ENCODE measurements around the gene LCOR. TPM values are rescaled to one million over a fixed set of nuclear protein-coding genes. Genes with fewer than 3 reads are reported as not detected.

Gene LCOR
- total and polyA plus RNA-seq, 2 experiments from 2014 or later: 26.1 to 48.7 TPM

DNA sequence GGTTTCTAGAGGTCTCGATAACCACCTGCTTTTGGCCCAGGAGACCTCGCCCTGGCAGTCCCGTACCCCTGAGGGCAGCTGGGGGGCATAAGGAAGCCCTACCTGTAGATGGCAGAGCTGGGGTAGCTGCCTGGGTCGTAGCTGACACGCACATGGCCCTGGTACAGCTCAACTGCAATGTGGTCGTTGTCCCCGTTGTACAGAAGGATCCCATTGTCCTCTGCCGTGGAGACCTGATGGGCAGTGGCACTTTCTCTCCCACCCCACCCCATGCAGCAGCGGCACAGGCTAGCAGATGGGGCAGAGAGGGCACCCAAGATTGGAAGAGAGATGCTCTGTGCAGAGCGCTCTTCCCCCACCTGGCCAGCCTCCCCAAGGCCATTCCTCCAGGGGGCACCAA is 172.5 kb downstream of the LCOR start:
- Histone ChIP-seq H3K9me3 (ENCODE audit: low read depth) (peaks cover 6% of the 10 kb centered on the region), H3K27me3 (no peaks in the 10 kb centered on the region), H3K36me3 (replicated peaks; ENCODE audit: insufficient read depth, low read depth) (no peaks in the 10 kb centered on the region), H3K4me2 (no peak overlapping the region), H3K4me1 (ENCODE audit: insufficient read depth) (no peaks in the 10 kb centered on the region), H3K9me2 (replicated peaks; ENCODE audit: insufficient read depth) (no peaks in the 10 kb centered on the region), H2AFZ (no peak overlapping the region), H4K20me1 (ENCODE audit: insufficient read depth, poor library complexity, severe bottlenecking) (no peaks in the 10 kb centered on the region), H3K79me2 (no peaks in the 10 kb centered on the region), H3K4me3 (no peak overlapping the region), H3K27ac (no peak overlapping the region)
- TF ChIP-seq EZH2 (IDR thresholded peaks at IDR 0.05; ENCODE audit: borderline replicate concordance) (no peak), EZH2phosphoT487 (IDR thresholded peaks at IDR 0.05; ENCODE audit: low read depth, severe bottlenecking, unreplicated experiment) (no peak)
- TF ChIP-seq, protein P1, sequence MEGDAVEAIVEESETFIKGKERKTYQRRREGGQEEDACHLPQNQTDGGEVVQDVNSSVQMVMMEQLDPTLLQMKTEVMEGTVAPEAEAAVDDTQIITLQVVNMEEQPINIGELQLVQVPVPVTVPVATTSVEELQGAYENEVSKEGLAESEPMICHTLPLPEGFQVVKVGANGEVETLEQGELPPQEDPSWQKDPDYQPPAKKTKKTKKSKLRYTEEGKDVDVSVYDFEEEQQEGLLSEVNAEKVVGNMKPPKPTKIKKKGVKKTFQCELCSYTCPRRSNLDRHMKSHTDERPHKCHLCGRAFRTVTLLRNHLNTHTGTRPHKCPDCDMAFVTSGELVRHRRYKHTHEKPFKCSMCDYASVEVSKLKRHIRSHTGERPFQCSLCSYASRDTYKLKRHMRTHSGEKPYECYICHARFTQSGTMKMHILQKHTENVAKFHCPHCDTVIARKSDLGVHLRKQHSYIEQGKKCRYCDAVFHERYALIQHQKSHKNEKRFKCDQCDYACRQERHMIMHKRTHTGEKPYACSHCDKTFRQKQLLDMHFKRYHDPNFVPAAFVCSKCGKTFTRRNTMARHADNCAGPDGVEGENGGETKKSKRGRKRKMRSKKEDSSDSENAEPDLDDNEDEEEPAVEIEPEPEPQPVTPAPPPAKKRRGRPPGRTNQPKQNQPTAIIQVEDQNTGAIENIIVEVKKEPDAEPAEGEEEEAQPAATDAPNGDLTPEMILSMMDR (IDR thresholded peaks at IDR 0.05; ENCODE audit: poor library complexity): no peak
- DNase-seq (ENCODE audit: low spot score): no peak
- 90% methylated on average over 10 of the region's 10 CpGs for WGBS (ENCODE audit: low lambda C conversion rate, missing lambda C conversion rate)

DNA sequence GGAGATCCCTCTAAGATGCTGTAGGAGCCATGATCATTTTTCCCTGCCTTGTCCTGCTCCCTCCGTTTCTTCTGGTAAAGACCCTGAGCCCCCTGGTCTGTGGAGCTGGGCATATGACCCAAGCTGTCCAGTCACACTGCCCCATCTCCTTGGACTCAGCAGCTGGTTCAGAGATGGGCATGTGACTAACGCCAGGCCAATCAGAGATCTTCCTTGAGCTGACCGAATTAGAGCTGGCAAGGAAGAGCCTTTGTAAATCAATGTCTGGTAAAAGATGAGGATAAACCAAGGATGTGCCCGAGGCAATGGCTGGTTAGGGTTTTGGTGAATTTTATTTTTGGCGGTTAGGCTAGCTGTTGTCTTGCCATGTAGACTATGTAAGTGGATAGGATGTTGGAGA is 173.3 kb downstream of the LCOR start:
- Histone ChIP-seq H4K20me1 (ENCODE audit: insufficient read depth, poor library complexity, severe bottlenecking) (no peaks in the 10 kb centered on the region), H3K79me2 (no peaks in the 10 kb centered on the region), H2AFZ (no peak overlapping the region), H3K4me2 (no peak overlapping the region), H3K27ac (no peak overlapping the region), H3K9me2 (replicated peaks; ENCODE audit: insufficient read depth) (no peaks in the 10 kb centered on the region), H3K36me3 (replicated peaks; ENCODE audit: insufficient read depth, low read depth) (no peaks in the 10 kb centered on the region), H3K9me3 (ENCODE audit: low read depth) (peaks cover 6% of the 10 kb centered on the region), H3K4me1 (ENCODE audit: insufficient read depth) (no peaks in the 10 kb centered on the region), H3K27me3 (no peaks in the 10 kb centered on the region), H3K4me3 (no peak overlapping the region)
- no peak for DNase-seq (ENCODE audit: low spot score)
- WGBS (ENCODE audit: low lambda C conversion rate, missing lambda C conversion rate): 90% methylated on average over 5 of the region's 5 CpGs
- TF ChIP-seq EZH2 (IDR thresholded peaks at IDR 0.05; ENCODE audit: borderline replicate concordance) (no peak), EZH2phosphoT487 (IDR thresholded peaks at IDR 0.05; ENCODE audit: low read depth, severe bottlenecking, unreplicated experiment) (no peak)
- TF ChIP-seq, protein P1 (IDR thresholded peaks at IDR 0.05; ENCODE audit: poor library complexity): no peak

DNA sequence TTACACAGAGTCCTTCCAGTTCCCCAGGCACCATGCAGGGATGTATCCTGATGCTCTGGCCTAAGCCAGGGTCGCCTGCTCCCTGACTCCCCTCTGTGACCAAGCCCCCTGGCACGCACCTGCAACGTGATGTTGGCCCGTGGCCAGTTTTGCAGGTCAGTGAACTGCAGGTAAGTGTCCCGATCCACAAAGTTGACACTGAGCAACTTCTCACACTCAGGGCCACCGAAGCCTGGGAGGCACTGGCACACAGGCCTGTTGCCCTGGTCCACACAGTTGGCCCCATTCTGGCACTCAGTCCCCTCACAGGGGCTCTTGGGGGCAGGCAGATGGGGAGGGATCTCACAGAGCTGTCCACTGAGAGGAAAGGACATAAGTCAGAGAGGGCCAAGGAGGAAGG is 174.3 kb downstream of the LCOR start:
- Histone ChIP-seq H2AFZ (no peak overlapping the region), H3K36me3 (replicated peaks; ENCODE audit: insufficient read depth, low read depth) (no peaks in the 10 kb centered on the region), H3K4me2 (no peak overlapping the region), H3K9me3 (ENCODE audit: low read depth) (peaks cover 6% of the 10 kb centered on the region), H3K9me2 (replicated peaks; ENCODE audit: insufficient read depth) (no peaks in the 10 kb centered on the region), H3K79me2 (no peaks in the 10 kb centered on the region), H3K4me1 (ENCODE audit: insufficient read depth) (no peaks in the 10 kb centered on the region), H3K4me3 (no peak overlapping the region), H3K27ac (no peak overlapping the region), H4K20me1 (ENCODE audit: insufficient read depth, poor library complexity, severe bottlenecking) (no peaks in the 10 kb centered on the region), H3K27me3 (no peaks in the 10 kb centered on the region)
- 90% methylated on average over 6 of the region's 6 CpGs for WGBS (ENCODE audit: low lambda C conversion rate, missing lambda C conversion rate)
- no peak for DNase-seq (ENCODE audit: low spot score)
- TF ChIP-seq EZH2phosphoT487 (IDR thresholded peaks at IDR 0.05; ENCODE audit: low read depth, severe bottlenecking, unreplicated experiment): no peak
- TF ChIP-seq EZH2 (IDR thresholded peaks at IDR 0.05; ENCODE audit: borderline replicate concordance): no peak
- TF ChIP-seq, protein P1 (IDR thresholded peaks at IDR 0.05; ENCODE audit: poor library complexity): no peak

DNA sequence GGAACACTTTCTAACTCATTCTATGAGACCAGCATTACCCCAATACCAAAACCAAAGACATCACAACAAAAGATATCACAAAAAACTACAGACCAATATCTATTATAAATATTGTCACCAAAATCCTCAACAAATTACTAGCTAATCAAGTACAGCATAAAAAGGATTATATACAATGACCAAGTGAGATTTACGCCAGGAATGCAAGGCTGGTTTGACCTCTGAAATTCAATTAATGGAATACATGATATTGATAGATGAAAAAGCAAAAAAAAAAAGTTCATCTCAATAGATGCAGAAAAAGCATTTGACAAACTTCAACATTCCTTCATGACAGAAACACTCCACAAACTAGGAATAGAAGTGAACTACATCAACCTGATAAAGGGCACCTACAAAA is 175.3 kb downstream of the LCOR start:
- TF ChIP-seq EZH2 (IDR thresholded peaks at IDR 0.05; ENCODE audit: borderline replicate concordance): no peak
- TF ChIP-seq, protein P1 (IDR thresholded peaks at IDR 0.05; ENCODE audit: poor library complexity): no peak
- TF ChIP-seq EZH2phosphoT487 (IDR thresholded peaks at IDR 0.05; ENCODE audit: low read depth, severe bottlenecking, unreplicated experiment): no peak
- Histone ChIP-seq H3K4me3 (no peak overlapping the region), H3K4me2 (no peak overlapping the region), H4K20me1 (ENCODE audit: insufficient read depth, poor library complexity, severe bottlenecking) (no peaks in the 10 kb centered on the region), H3K79me2 (no peaks in the 10 kb centered on the region), H3K9me3 (ENCODE audit: low read depth) (peaks cover 6% of the 10 kb centered on the region), H2AFZ (no peak overlapping the region), H3K9me2 (replicated peaks; ENCODE audit: insufficient read depth) (no peaks in the 10 kb centered on the region), H3K4me1 (ENCODE audit: insufficient read depth) (no peaks in the 10 kb centered on the region), H3K27me3 (no peaks in the 10 kb centered on the region), H3K27ac (no peak overlapping the region), H3K36me3 (replicated peaks; ENCODE audit: insufficient read depth, low read depth) (no peaks in the 10 kb centered on the region)
- no peak for DNase-seq (ENCODE audit: low spot score)
- 95% methylated on average over 1 of the region's 1 CpG for WGBS (ENCODE audit: low lambda C conversion rate, missing lambda C conversion rate)
